ENCODE results near the gene USP33.

GRCh38 chr1:77682460-77683159, 77.0 kb downstream of the USP33 start, which contains the start of gene ZZZ3:
- TF ChIP-seq POLR2A (conservative IDR thresholded peaks at IDR 0.05), result peak; percentile 71
- no peak for TF ChIP-seq RAD21 (CRISPR knock-in tag; conservative IDR thresholded peaks at IDR 0.05 in 1 of 2, IDR thresholded peaks at IDR 0.05 in 1 of 2)
- TF ChIP-seq ZNF75A (CRISPR knock-in tag; IDR thresholded peaks at IDR 0.05), result no peak
- TF ChIP-seq POLR2AphosphoS5 (IDR thresholded peaks at IDR 0.05; ENCODE audit: control insufficient read depth, insufficient read depth, low read depth, low read length), result peak; percentile 4; the same call in 1 of the 2 replicates
- TF ChIP-seq SIRT6 (IDR thresholded peaks at IDR 0.05; ENCODE audit: low read depth, low read length), result no peak
- TF ChIP-seq SMAD4 (CRISPR knock-in tag; conservative IDR thresholded peaks at IDR 0.05), result no peak
- peak; percentile 88 for TF ChIP-seq TBP (optimal IDR thresholded peaks at IDR 0.05; ENCODE audit: low read depth, low read length)
- no peak for TF ChIP-seq ZNF644 (tag; IDR thresholded peaks at IDR 0.05; ENCODE audit: low read depth)
- no peak for TF ChIP-seq KDM1A (IDR thresholded peaks at IDR 0.05)
- TF ChIP-seq CBX2 (IDR thresholded peaks at IDR 0.05; ENCODE audit: insufficient read depth, low read length, poor library complexity, severe bottlenecking), result no peak
- TF ChIP-seq IRF2 (CRISPR knock-in tag; IDR thresholded peaks at IDR 0.05), result no peak
- no peak for TF ChIP-seq ELF4 (CRISPR knock-in tag; IDR thresholded peaks at IDR 0.05)
- TF ChIP-seq, protein P1, sequence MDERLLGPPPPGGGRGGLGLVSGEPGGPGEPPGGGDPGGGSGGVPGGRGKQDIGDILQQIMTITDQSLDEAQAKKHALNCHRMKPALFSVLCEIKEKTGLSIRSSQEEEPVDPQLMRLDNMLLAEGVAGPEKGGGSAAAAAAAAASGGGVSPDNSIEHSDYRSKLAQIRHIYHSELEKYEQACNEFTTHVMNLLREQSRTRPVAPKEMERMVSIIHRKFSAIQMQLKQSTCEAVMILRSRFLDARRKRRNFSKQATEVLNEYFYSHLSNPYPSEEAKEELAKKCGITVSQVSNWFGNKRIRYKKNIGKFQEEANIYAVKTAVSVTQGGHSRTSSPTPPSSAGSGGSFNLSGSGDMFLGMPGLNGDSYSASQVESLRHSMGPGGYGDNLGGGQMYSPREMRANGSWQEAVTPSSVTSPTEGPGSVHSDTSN (CRISPR knock-in tag; IDR thresholded peaks at IDR 0.05; ENCODE audit: low read depth), result no peak
- TF ChIP-seq, protein P1 (tag; conservative IDR thresholded peaks at IDR 0.05; ENCODE audit: low read depth), result no peak
- no peak for TF ChIP-seq NR2F6 (CRISPR knock-in tag; IDR thresholded peaks at IDR 0.05)
